D721Med (cell line): ENCODE data around the gene GMDS.

Experiments used
- DNase-seq: peaks from one replicate; pipeline ENCODE4 v3.0.0; 2011; ENCODE audit warnings: low spot score; ENCODE audit not compliant: insufficient read length
- FAIRE-seq: peaks from 2 replicates; lab custom pipeline; 2011; peaks lifted over from hg19 to GRCh38; lab: Jason Lieb, UNC
- CTCF ChIP-seq: IDR thresholded peaks from 2 replicates; pipeline ENCODE4 v1.5.1; 2012; ENCODE audit warnings: mild to moderate bottlenecking, control low read depth; ENCODE audit not compliant: insufficient read depth; ENCODE audit errors: missing control alignments

Gene GMDS

GRCh38 chr6:1640476-1640875 is 604.9 kb downstream of the GMDS start:
- no peak for FAIRE-seq
- no peak for DNase-seq

GRCh38 chr6:1639430-1639829 is 606.0 kb downstream of the GMDS start:
- no peak for DNase-seq
- no peak for TF ChIP-seq CTCF
- no peak for FAIRE-seq

More at GRCh38 chr6:1640476-1640875, 604.9 kb downstream of the GMDS start:
- TF ChIP-seq CTCF: no peak

GRCh38 chr6:1636971-1637871 is 608.2 kb downstream of the GMDS start:
- no peak for DNase-seq
- TF ChIP-seq CTCF: no peak
- FAIRE-seq: no peak

- FAIRE-seq: no peak
- DNase-seq: no peak
- TF ChIP-seq CTCF: no peak
Measured at GRCh38 chr6:1636272-1636825, 609.1 kb downstream of the GMDS start.

GRCh38 chr6:1635305-1636010 is 609.9 kb downstream of the GMDS start:
- no peak for DNase-seq
- no peak for TF ChIP-seq CTCF
- FAIRE-seq: no peak

GRCh38 chr6:1634081-1634480 is 611.3 kb downstream of the GMDS start:
- FAIRE-seq: no peak
- DNase-seq: no peak
- no peak for TF ChIP-seq CTCF
